Muscle layer of colon (tissue), 2 donors: ENCODE results near the gene L3MBTL3.
"Not testable (repeated sequence)": the region's sequence is repeated elsewhere in the genome, so short reads cannot be mapped to it uniquely, and the experiment has no call there.

Experiments used
- H3K27ac ChIP-seq: one replicate; pipeline ENCODE4 v1.7.0; 2013; ENCODE audit warnings: low read depth, mild to moderate bottlenecking, low read length, moderate library complexity
- H3K27me3 ChIP-seq, 2 donors: one replicate each; pipeline ENCODE4 v1.7.0; 2013; ENCODE audit warnings: low read length in 2 of 2, mild to moderate bottlenecking in 2 of 2; ENCODE audit not compliant: insufficient read depth in 2 of 2, control insufficient read depth in 1 of 2
- H3K36me3 ChIP-seq: one replicate; pipeline ENCODE4 v1.7.0; 2013; ENCODE audit warnings: mild to moderate bottlenecking, low read length; ENCODE audit not compliant: insufficient read depth
- H3K4me1 ChIP-seq: one replicate; pipeline ENCODE4 v1.7.0; 2013; ENCODE audit warnings: mild to moderate bottlenecking, low read length; ENCODE audit not compliant: insufficient read depth
- H3K4me3 ChIP-seq, 2 donors: one replicate each; pipeline ENCODE4 v1.7.0; 2013; ENCODE audit warnings: low read length in 2 of 2, low read depth in 1 of 2, mild to moderate bottlenecking in 1 of 2, moderate library complexity in 1 of 2
- H3K9ac ChIP-seq: one replicate; pipeline ENCODE4 v1.7.0; 2013; ENCODE audit warnings: low read length
- H3K9me3 ChIP-seq: one replicate; pipeline ENCODE4 v1.7.0; 2013; ENCODE audit warnings: mild to moderate bottlenecking, low read length
- donor health status: abdominal sarcoma.
- donor health status: Adenocarcinoma of cecum.

L3MBTL3 gene

GRCh38 chr6:130147111-130147510 lies 128.7 kb downstream of the L3MBTL3 start:
- no peak overlapping the region for H3K9ac ChIP-seq
- H3K27me3 ChIP-seq = no peaks in the 10 kb centered on the region
- H3K4me1 ChIP-seq = no peaks in the 10 kb centered on the region
- no peaks in the 10 kb centered on the region for H3K36me3 ChIP-seq
- H3K9me3 ChIP-seq = no peaks in the 10 kb centered on the region
- H3K27ac ChIP-seq = no peak overlapping the region
- no peak overlapping the region for H3K4me3 ChIP-seq

- Histone ChIP-seq H3K9me3 (no peaks in the 10 kb centered on the region), H3K4me1 (no peaks in the 10 kb centered on the region), H3K36me3 (no peaks in the 10 kb centered on the region), H3K4me3 (no peak overlapping the region), H3K27ac (no peak overlapping the region), H3K27me3 (no peaks in the 10 kb centered on the region), H3K9ac (no peak overlapping the region)
Observed at GRCh38 chr6:130148181-130148580, 129.8 kb downstream of the L3MBTL3 start.

GRCh38 chr6:130149016-130149415 lies 130.6 kb downstream of the L3MBTL3 start:
- H3K4me3 ChIP-seq, H3K27ac ChIP-seq, H3K27me3 ChIP-seq, H3K9ac ChIP-seq, H3K36me3 ChIP-seq, H3K4me1 ChIP-seq, H3K9me3 ChIP-seq: not testable (repeated sequence)

GRCh38 chr6:130150906-130151305 lies 132.5 kb downstream of the L3MBTL3 start:
- Histone ChIP-seq H3K9me3 (no peaks in the 10 kb centered on the region), H3K4me1 (no peaks in the 10 kb centered on the region)

GRCh38 chr6:130152908-130153510 lies 134.6 kb downstream of the L3MBTL3 start:
- Histone ChIP-seq H3K4me3 (no peak overlapping the region), H3K27me3 (no peaks in the 10 kb centered on the region), H3K9me3 (no peaks in the 10 kb centered on the region), H3K27ac (no peak overlapping the region), H3K36me3 (no peaks in the 10 kb centered on the region), H3K9ac (no peak overlapping the region), H3K4me1 (no peaks in the 10 kb centered on the region)

More at GRCh38 chr6:130150906-130151305, 132.5 kb downstream of the L3MBTL3 start:
- no peak overlapping the region for H3K9ac ChIP-seq
- no peak overlapping the region for H3K4me3 ChIP-seq
- no peaks in the 10 kb centered on the region for H3K27me3 ChIP-seq
- H3K27ac ChIP-seq = no peak overlapping the region
- H3K36me3 ChIP-seq = no peaks in the 10 kb centered on the region

- Histone ChIP-seq H3K36me3 (no peaks in the 10 kb centered on the region), H3K4me1 (peaks cover 4% of the 10 kb centered on the region), H3K9me3 (no peaks in the 10 kb centered on the region), H3K9ac (no peak overlapping the region), H3K27me3 (no peaks in the 10 kb centered on the region), H3K27ac (no peak overlapping the region), H3K4me3 (no peak overlapping the region)
Observed at GRCh38 chr6:130156908-130157307, 138.5 kb downstream of the L3MBTL3 start.

GRCh38 chr6:130158056-130158455 lies 139.7 kb downstream of the L3MBTL3 start:
- H3K4me1 ChIP-seq = peaks cover 4% of the 10 kb centered on the region
- H3K9ac ChIP-seq = no peak overlapping the region
- no peaks in the 10 kb centered on the region for H3K9me3 ChIP-seq
- no peaks in the 10 kb centered on the region for H3K36me3 ChIP-seq
- H3K27ac ChIP-seq = no peak overlapping the region
- H3K4me3 ChIP-seq = no peak overlapping the region
- H3K27me3 ChIP-seq = no peaks in the 10 kb centered on the region

- Histone ChIP-seq H3K27me3 (no peaks in the 10 kb centered on the region), H3K27ac (no peak overlapping the region), H3K4me1 (peaks cover 4% of the 10 kb centered on the region), H3K9ac (no peak overlapping the region), H3K9me3 (no peaks in the 10 kb centered on the region), H3K36me3 (no peaks in the 10 kb centered on the region), H3K4me3 (no peak overlapping the region)
Observed at GRCh38 chr6:130158548-130158947, 140.2 kb downstream of the L3MBTL3 start.

- H3K27me3 ChIP-seq = no peaks in the 10 kb centered on the region
- no peaks in the 10 kb centered on the region for H3K36me3 ChIP-seq
- H3K4me3 ChIP-seq = no peak overlapping the region
- no peak overlapping the region for H3K27ac ChIP-seq
- H3K9me3 ChIP-seq = no peaks in the 10 kb centered on the region
- peaks cover 4% of the 10 kb centered on the region for H3K4me1 ChIP-seq
- no peak overlapping the region for H3K9ac ChIP-seq
Observed at GRCh38 chr6:130159956-130160355, 141.6 kb downstream of the L3MBTL3 start.

- no peak overlapping the region for H3K4me3 ChIP-seq
- H3K27ac ChIP-seq = no peak overlapping the region
- H3K9me3 ChIP-seq = no peaks in the 10 kb centered on the region
- no peaks in the 10 kb centered on the region for H3K27me3 ChIP-seq
- H3K9ac ChIP-seq = no peak overlapping the region
- peaks cover 4% of the 10 kb centered on the region for H3K4me1 ChIP-seq
- H3K36me3 ChIP-seq = no peaks in the 10 kb centered on the region
Observed at GRCh38 chr6:130161683-130162404, 143.5 kb downstream of the L3MBTL3 start.

GRCh38 chr6:130162421-130162820 lies 144.0 kb downstream of the L3MBTL3 start:
- Histone ChIP-seq H3K36me3 (no peaks in the 10 kb centered on the region), H3K27me3 (no peaks in the 10 kb centered on the region), H3K4me1 (peaks cover 4% of the 10 kb centered on the region), H3K9ac (no peak overlapping the region), H3K4me3 (no peak overlapping the region), H3K27ac (no peak overlapping the region), H3K9me3 (no peaks in the 10 kb centered on the region)

GRCh38 chr6:130163266-130163665 lies 144.9 kb downstream of the L3MBTL3 start:
- H3K27me3 ChIP-seq = no peaks in the 10 kb centered on the region
- no peak overlapping the region for H3K27ac ChIP-seq
- no peaks in the 10 kb centered on the region for H3K9me3 ChIP-seq
- H3K4me1 ChIP-seq = peaks cover 4% of the 10 kb centered on the region
- H3K4me3 ChIP-seq = no peak overlapping the region
- no peaks in the 10 kb centered on the region for H3K36me3 ChIP-seq
- H3K9ac ChIP-seq = no peak overlapping the region
